Measurements from ENCODE around the gene SMDT1. TPM values are rescaled to one million over a fixed set of nuclear protein-coding genes. Genes with fewer than 3 reads are reported as not detected.

SMDT1 gene
- total and polyA plus RNA-seq, 9 of the 15 experiments (the other 6 are each of a cell fraction or from before 2014, with no cell fraction given): 7.9 to 65.2 (median 14.3) TPM

GRCh38 chr22:42080287-42080686, 787 bp downstream of the SMDT1 start:
- peak overlapping the region; percentile 95 for H3K27ac ChIP-seq (ENCODE audit: extremely low read depth, low read depth, low read length)
- H3K9me1 ChIP-seq (ENCODE audit: control insufficient read depth, insufficient read depth, low read length): no peaks in the 10 kb centered on the region
- DNase-seq (ENCODE audit: extremely low read depth in 1 of 4, low spot score in 3 of 4) (peak in 2 of 4 experiments; percentile 15 to 35), FAIRE-seq (peak; percentile 62), ATAC-seq (no peak; the same call in 2 of the 3 replicates)
- intact Hi-C loops (cut with micrococcal nuclease) (no loop called here), in situ Hi-C loops (cut with MboI) (no loop called here)
- no peaks in the 10 kb centered on the region for H3K27me3 ChIP-seq (ENCODE audit: control insufficient read depth in 2 of 2, insufficient read depth in 2 of 2, low read length in 2 of 2)
- 4% methylated on average over 11 of the region's 14 CpGs for WGBS (ENCODE audit: insufficient coverage, low coverage, missing lambda C conversion rate)
- no TSS peak for BruUV-seq (replicated peaks)
- ChIA-PET POLR2A (interaction anchor here (1.1 to 3.8 kb wide), 3 partner anchors 10 to 535 kb away, joined by 5 to 43 read pairs (median 5); partner anchors contain the start of genes NDUFA6 and POLDIP3), CTCF (ENCODE audit: low intra/inter-chr PET ratio) (no interaction called here)
- H3K4me3 ChIP-seq: peak overlapping the region; percentile 59
- H4K20me1 ChIP-seq (replicated peaks; ENCODE audit: control insufficient read depth, insufficient read depth, low read length): no peaks in the 10 kb centered on the region
- H3K9me3 ChIP-seq (replicated peaks; ENCODE audit: control insufficient read depth, insufficient read depth, low read depth, low read length): no peaks in the 10 kb centered on the region
- peaks cover 11 to 17% of the 10 kb centered on the region in 2 experiments for H3K4me1 ChIP-seq (replicated peaks in 1 of 2; ENCODE audit: control insufficient read depth in 2 of 2, insufficient read depth in 2 of 2, low read length in 2 of 2)
- peak overlapping the region; percentile 93 for H3K4me2 ChIP-seq (ENCODE audit: insufficient read depth, low read length)
- H3K36me3 ChIP-seq (ENCODE audit: control insufficient read depth, insufficient read depth, low read length): peaks cover 31% of the 10 kb centered on the region; the same call in 2 of the 3 replicates
- peaks cover 15% of the 10 kb centered on the region for H3K79me2 ChIP-seq (ENCODE audit: control insufficient read depth, insufficient read depth, low read length)
- peak overlapping the region; percentile 68 to 91; a peak in 3 of 4 replicates for H3K9ac ChIP-seq (ENCODE audit: insufficient read depth in 1 of 2, low read depth in 2 of 2, low read length in 2 of 2)
- H2AFZ ChIP-seq (ENCODE audit: low read depth, low read length): peak overlapping the region; percentile 96
- TF ChIP-seq PCBP1 (IDR thresholded peaks at IDR 0.05; ENCODE audit: low read depth, low read length, poor library complexity, severe bottlenecking) (no peak), CBX8 (IDR thresholded peaks at IDR 0.05; ENCODE audit: borderline replicate concordance, extremely low read depth, low read depth, low read length, poor library complexity, severe bottlenecking) (no peak), ZBTB26 (CRISPR knock-in tag; IDR thresholded peaks at IDR 0.05) (no peak), ARID1B (IDR thresholded peaks at IDR 0.05) (no peak), PHF21A (IDR thresholded peaks at IDR 0.05; ENCODE audit: borderline replicate concordance, low read depth) (peak; percentile 92), SETDB1 (IDR thresholded peaks at IDR 0.05; ENCODE audit: low read length) (no peak), MEIS2 (IDR thresholded peaks at IDR 0.05; ENCODE audit: partially characterized antibody) (no peak), SREBF2 (CRISPR knock-in tag; IDR thresholded peaks at IDR 0.05) (no peak), CBX5 (IDR thresholded peaks at IDR 0.05; ENCODE audit: borderline replicate concordance, low read depth) (no peak), KAT7 (CRISPR knock-in tag; IDR thresholded peaks at IDR 0.05; ENCODE audit: borderline replicate concordance) (0 out of 2 replicates have a peak, but pooled peaks have one; percentile 53), ZNF407 (IDR thresholded peaks at IDR 0.05; ENCODE audit: low read depth) (no peak), KHSRP (IDR thresholded peaks at IDR 0.05) (no peak), ZNF12 (CRISPR knock-in tag; IDR thresholded peaks at IDR 0.05) (no peak)

All from K562 (cell line).